Adipose tissue (tissue), 3 donors: ENCODE data around the gene ELL. TPM values are rescaled to one million over a fixed set of nuclear protein-coding genes. Genes with fewer than 3 reads are reported as not detected.

ENCODE experiments used
- H3K27ac ChIP-seq: one replicate; pipeline ENCODE4 v1.5.1; 2013; ENCODE audit warnings: low read depth, low read length
- WGBS, 3 donors: extraction: QIAGEN DNeasy Blood & Tissue Kit; methylation state at CpG; one replicate each; pipeline ENCODE4 v1.1.7; 2013; 5-methylcytosine and 5-hydroxymethylcytosine counted together
- polyA plus RNA-seq, 3 donors: library from polyadenylated mRNA; stranded (reverse); fragments of 200-250 nt; gene quantifications; one replicate each; pipeline ENCODE4 v1.2.3, GENCODE V29; 2013
- donor health status: healthy with polysubstance abuse.
- donor health status: Bipolar disorder and iron deficiency.
- donor health status: healthy.

Gene ELL
- polyA plus RNA-seq, 3 donors = 6.5 to 25.9 (median 9.2) TPM

- no peak overlapping the region for H3K27ac ChIP-seq
- WGBS, 3 donors = 90 to 95% (median 94%) methylated on average over 17 to 22 of the region's 22 CpGs
These were observed 60.4 kb downstream of the ELL start for GRCh38 chr19:18461471-18461870.

GRCh38 chr19:18460900-18461299, 61.0 kb downstream of the ELL start:
- WGBS, 3 donors = 83 to 84% (median 83%) methylated on average over 12 of the region's 12 CpGs
- no peak overlapping the region for H3K27ac ChIP-seq

- no peak overlapping the region for H3K27ac ChIP-seq
- 75 to 84% (median 81%) methylated on average over 21 of the region's 21 CpGs for WGBS, 3 donors
These were observed 64.2 kb downstream of the ELL start for GRCh38 chr19:18457483-18458331.

GRCh38 chr19:18456974-18457373, 64.9 kb downstream of the ELL start:
- 64 to 69% (median 69%) methylated on average over 9 of the region's 9 CpGs for WGBS, 3 donors
- H3K27ac ChIP-seq = no peak overlapping the region

GRCh38 chr19:18456279-18456678, 65.6 kb downstream of the ELL start:
- 85 to 93% (median 92%) methylated on average over 4 of the region's 4 CpGs for WGBS, 3 donors
- no peak overlapping the region for H3K27ac ChIP-seq

GRCh38 chr19:18453269-18454024, 68.4 kb downstream of the ELL start:
- no peak overlapping the region for H3K27ac ChIP-seq
- 85 to 88% (median 86%) methylated on average over 10 of the region's 10 CpGs for WGBS, 3 donors

- 73 to 81% (median 76%) methylated on average over 3 of the region's 3 CpGs for WGBS, 3 donors
- H3K27ac ChIP-seq = no peak overlapping the region
These were observed 69.5 kb downstream of the ELL start for GRCh38 chr19:18452386-18452785.

GRCh38 chr19:18450931-18451836, 70.7 kb downstream of the ELL start:
- WGBS, 3 donors = 41 to 48% (median 47%) methylated on average over 26 of the region's 26 CpGs

GRCh38 chr19:18450021-18450930, 71.6 kb downstream of the ELL start:
- WGBS, 3 donors = 69 to 82% (median 81%) methylated on average over 29 to 33 of the region's 33 CpGs
- no peak overlapping the region for H3K27ac ChIP-seq

More at GRCh38 chr19:18450931-18451836, 70.7 kb downstream of the ELL start:
- H3K27ac ChIP-seq = no peak overlapping the region

- H3K27ac ChIP-seq = no peak overlapping the region
- WGBS, 3 donors = 92 to 97% (median 96%) methylated on average over 14 of the region's 14 CpGs
These were observed 72.3 kb downstream of the ELL start for GRCh38 chr19:18449552-18449951.

GRCh38 chr19:18446811-18447359, 75.0 kb downstream of the ELL start:
- 83 to 91% (median 90%) methylated on average over 12 of the region's 12 CpGs for WGBS, 3 donors
- H3K27ac ChIP-seq = no peak overlapping the region

GRCh38 chr19:18446145-18446810, 75.6 kb downstream of the ELL start:
- no peak overlapping the region for H3K27ac ChIP-seq
- WGBS, 3 donors = 86 to 88% (median 87%) methylated on average over 34 of the region's 34 CpGs

- no peak overlapping the region for H3K27ac ChIP-seq
- WGBS, 3 donors = 73 to 81% (median 77%) methylated on average over 14 to 15 of the region's 15 CpGs
These were observed 76.5 kb downstream of the ELL start for GRCh38 chr19:18445262-18445948.

- no peak overlapping the region for H3K27ac ChIP-seq
- WGBS, 3 donors = 89 to 96% (median 93%) methylated on average over 19 of the region's 19 CpGs
These were observed 77.4 kb downstream of the ELL start for GRCh38 chr19:18444513-18444912.

- 92 to 95% (median 93%) methylated on average over 11 of the region's 11 CpGs for WGBS, 3 donors
- H3K27ac ChIP-seq = no peak overlapping the region
These were observed 78.0 kb downstream of the ELL start for GRCh38 chr19:18443831-18444230.

GRCh38 chr19:18443406-18443805, 78.5 kb downstream of the ELL start:
- no peak overlapping the region for H3K27ac ChIP-seq
- 94 to 96% (median 95%) methylated on average over 6 of the region's 6 CpGs for WGBS, 3 donors
